ENCODE results near the gene PRKAG3.

- TF ChIP-seq CTCF (IDR thresholded peaks at IDR 0.05; ENCODE audit: borderline replicate concordance, extremely low read depth, low read length, poor library complexity, severe bottlenecking) (no peak), EZH2 (IDR thresholded peaks at IDR 0.05; ENCODE audit: borderline replicate concordance, low read depth, low read length, severe bottlenecking) (no peak)
Observed at GRCh38 chr2:218810256-218810655, 21.3 kb downstream of the PRKAG3 start.
